GM23248 (cell line): ENCODE data around the gene SLC35G2. TPM values are rescaled to one million over a fixed set of nuclear protein-coding genes. Genes with fewer than 3 reads are reported as not detected.
A peak's percentile ranks its signal among the peaks of the same experiment; 100 is the strongest.

Source experiments
- DNase-seq: peaks from one replicate; pipeline ENCODE4 v3.0.0-alpha.2; 2015
- H2AFZ ChIP-seq: fragments of 200-600 bp; sonication (generic); 2 replicates; pipeline ENCODE4 v1.6.1; 2016; ENCODE audit warnings: antibody characterized with exemption
- H3F3A ChIP-seq: fragments of 200-600 bp; sonication (generic); 2 replicates; pipeline ENCODE4 v1.6.1; 2016; ENCODE audit warnings: mild to moderate bottlenecking, antibody characterized with exemption, mixed run types; ENCODE audit not compliant: insufficient read depth
- H3K27ac ChIP-seq: fragments of 200-600 bp; sonication (generic); 2 replicates; pipeline ENCODE4 v1.5.1; 2016; ENCODE audit warnings: mild to moderate bottlenecking
- H3K27me3 ChIP-seq: fragments of 200-600 bp; sonication (generic); replicated peaks from 2 replicates; pipeline ENCODE4 v1.6.1; 2016; ENCODE audit warnings: mild to moderate bottlenecking; ENCODE audit not compliant: insufficient read depth
- H3K36me3 ChIP-seq: fragments of 200-600 bp; sonication (generic); 2 replicates; pipeline ENCODE4 v1.6.1; 2016; ENCODE audit warnings: low read depth, mild to moderate bottlenecking
- H3K4me1 ChIP-seq: fragments of 200-600 bp; sonication (generic); 2 replicates; pipeline ENCODE4 v1.6.1; 2016; ENCODE audit warnings: mild to moderate bottlenecking; ENCODE audit not compliant: insufficient read depth
- H3K4me2 ChIP-seq: fragments of 200-600 bp; sonication (generic); one replicate; pipeline ENCODE4 v1.6.1; 2016; ENCODE audit warnings: mild to moderate bottlenecking; ENCODE audit not compliant: unreplicated experiment
- H3K4me3 ChIP-seq: fragments of 200-600 bp; sonication (generic); 2 replicates; pipeline ENCODE4 v1.5.1; 2016; ENCODE audit warnings: mild to moderate bottlenecking
- H3K79me2 ChIP-seq: fragments of 200-600 bp; sonication (generic); 2 replicates; pipeline ENCODE4 v1.6.1; 2016; ENCODE audit warnings: mild to moderate bottlenecking; ENCODE audit not compliant: insufficient read depth
- H3K9ac ChIP-seq: fragments of 200-600 bp; sonication (generic); 2 replicates; pipeline ENCODE4 v1.6.1; 2016; ENCODE audit warnings: mild to moderate bottlenecking
- H3K9me2 ChIP-seq: fragments of 200-600 bp; sonication (generic); 2 replicates; pipeline ENCODE4 v1.6.1; 2016; ENCODE audit warnings: mixed run types, mild to moderate bottlenecking, moderate library complexity; ENCODE audit not compliant: insufficient read depth
- H3K9me3 ChIP-seq: fragments of 200-600 bp; sonication (generic); one replicate; pipeline ENCODE4 v1.6.1; 2017; ENCODE audit warnings: low read depth
- H4K20me1 ChIP-seq: fragments of 200-600 bp; sonication (generic); 2 replicates; pipeline ENCODE4 v1.6.0; 2016; ENCODE audit not compliant: insufficient read depth
- EZH2 ChIP-seq: fragments of 200-600 bp; sonication (generic); IDR thresholded peaks from 2 replicates; pipeline ENCODE4 v1.6.1; 2018; ENCODE audit warnings: antibody characterized with exemption, mild to moderate bottlenecking; ENCODE audit not compliant: insufficient read depth, poor library complexity, severe bottlenecking
- EZH2phosphoT487 ChIP-seq: fragments of 200-600 bp; sonication (generic); IDR thresholded peaks from 2 replicates; pipeline ENCODE4 v1.6.1; 2018; ENCODE audit warnings: antibody characterized with exemption, moderate library complexity, mild to moderate bottlenecking, low read depth; ENCODE audit not compliant: insufficient read depth
- WGBS, 2 experiments: methylation state at CpG; one replicate each; pipeline ENCODE4 v1.1.6; 2015 to 2017; ENCODE audit warnings: low lambda C conversion rate in 2 of 2, low coverage in 1 of 2; ENCODE audit errors: missing lambda C conversion rate in 2 of 2; 5-methylcytosine and 5-hydroxymethylcytosine counted together
- in situ Hi-C: fragments of 300-500 bp; cut with MboI; formaldehyde crosslinking; loops from 2 replicates; pipeline ENCODE4 v1.15.0; 2020
- polyA plus RNA-seq: library from polyadenylated mRNA; unstranded; fragments of >200 nt; fragmentation: Nextera tagmentation; extraction: Ambion mirVana; gene quantifications from 2 replicates; pipeline ENCODE4 v1.2.1, GENCODE V29; 2016
- total RNA-seq: library from RNA; depleted of rRNA; stranded (reverse); fragments of >200 nt; shearing (Covaris generic); gene quantifications from 2 replicates; pipeline ENCODE4 v1.2.3, GENCODE V29; 2014

SLC35G2 gene
- total and polyA plus RNA-seq, 2 experiments from 2014 or later: 9.4 to 10.8 TPM

- no peak overlapping the region for H3K4me2 ChIP-seq
- in situ Hi-C loops: no loop called here
Measured at GRCh38 chr3:136804813-136805212, 14.1 kb upstream of the SLC35G2 start.

GRCh38 chr3:136805795-136806194 lies 13.1 kb upstream of the SLC35G2 start:
- H4K20me1 ChIP-seq: no peaks in the 10 kb centered on the region
- peaks cover 11% of the 10 kb centered on the region for H3K4me1 ChIP-seq

More at GRCh38 chr3:136804813-136805212, 14.1 kb upstream of the SLC35G2 start:
- no peak for TF ChIP-seq EZH2phosphoT487
- TF ChIP-seq EZH2: no peak
- H3F3A ChIP-seq: no peaks in the 10 kb centered on the region
- H3K27me3 ChIP-seq: no peaks in the 10 kb centered on the region
- no peak overlapping the region for H3K27ac ChIP-seq
- H3K79me2 ChIP-seq: no peaks in the 10 kb centered on the region
- no peak for DNase-seq
- H3K9me3 ChIP-seq: no peaks in the 10 kb centered on the region
- no peak overlapping the region for H2AFZ ChIP-seq
- no peak overlapping the region for H3K9ac ChIP-seq
- no peak overlapping the region for H3K4me3 ChIP-seq
- H3K9me2 ChIP-seq: no peaks in the 10 kb centered on the region
- no peaks in the 10 kb centered on the region for H4K20me1 ChIP-seq
- no peaks in the 10 kb centered on the region for H3K36me3 ChIP-seq
- H3K4me1 ChIP-seq: peaks cover 11% of the 10 kb centered on the region

DNA sequence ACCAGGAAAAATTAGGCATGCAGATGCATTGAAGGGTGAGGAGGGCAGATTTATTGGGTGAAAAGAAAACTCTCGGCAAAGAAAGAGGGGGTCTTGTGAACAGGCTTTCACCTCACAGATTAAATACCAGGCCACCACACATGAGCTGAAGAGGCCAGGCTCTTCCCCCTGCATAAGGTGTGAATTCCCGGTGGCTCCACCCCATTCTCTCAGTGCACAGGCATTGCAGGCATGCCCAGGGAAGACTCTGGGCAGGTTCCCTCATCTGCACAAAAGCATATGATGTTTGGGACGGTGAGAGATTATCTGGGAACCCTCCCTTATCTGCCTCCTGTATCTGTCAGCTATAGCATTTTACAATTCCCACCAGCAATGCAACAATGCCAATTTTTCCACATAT lies 7.2 kb upstream of the SLC35G2 start:
- WGBS, 2 experiments: 60 to 69% methylated on average over 3 of the region's 3 CpGs
- Histone ChIP-seq H3K9ac (no peak overlapping the region), H3K27me3 (no peaks in the 10 kb centered on the region), H3K9me3 (no peaks in the 10 kb centered on the region), H3F3A (no peaks in the 10 kb centered on the region), H3K4me2 (no peak overlapping the region), H3K27ac (no peak overlapping the region), H4K20me1 (no peaks in the 10 kb centered on the region), H3K4me1 (no peaks in the 10 kb centered on the region), H2AFZ (no peak overlapping the region), H3K79me2 (no peaks in the 10 kb centered on the region), H3K36me3 (no peaks in the 10 kb centered on the region), H3K9me2 (no peaks in the 10 kb centered on the region), H3K4me3 (no peak overlapping the region)
- DNase-seq: no peak
- in situ Hi-C loops: no loop called here
- TF ChIP-seq EZH2phosphoT487 (no peak), EZH2 (no peak)

More at GRCh38 chr3:136805795-136806194, 13.1 kb upstream of the SLC35G2 start:
- H3K4me2 ChIP-seq: no peak overlapping the region
- H3K4me3 ChIP-seq: no peak overlapping the region
- no peaks in the 10 kb centered on the region for H3K27me3 ChIP-seq
- H3K36me3 ChIP-seq: no peaks in the 10 kb centered on the region
- H3K79me2 ChIP-seq: no peaks in the 10 kb centered on the region
- no peak overlapping the region for H3K9ac ChIP-seq
- 67 to 70% methylated on average over 3 of the region's 3 CpGs for WGBS, 2 experiments
- TF ChIP-seq EZH2 (no peak), EZH2phosphoT487 (no peak)
- H3K9me2 ChIP-seq: no peaks in the 10 kb centered on the region
- in situ Hi-C loops: no loop called here
- H3K27ac ChIP-seq: no peak overlapping the region
- no peak for DNase-seq
- H2AFZ ChIP-seq: no peak overlapping the region
- H3F3A ChIP-seq: no peaks in the 10 kb centered on the region
- H3K9me3 ChIP-seq: no peaks in the 10 kb centered on the region

GRCh38 chr3:136817448-136817847 lies 1.5 kb upstream of the SLC35G2 start:
- no peaks in the 10 kb centered on the region for H4K20me1 ChIP-seq
- H3K9me2 ChIP-seq: no peaks in the 10 kb centered on the region
- H3K36me3 ChIP-seq: no peaks in the 10 kb centered on the region
- no peak overlapping the region for H3K4me2 ChIP-seq
- H3K9ac ChIP-seq: no peak overlapping the region
- in situ Hi-C loops: no loop called here
- no peak overlapping the region for H2AFZ ChIP-seq
- 0 out of 2 replicates have a peak, but pooled peaks cover 3% of the 10 kb centered on the region for H3K4me1 ChIP-seq
- DNase-seq: peak; percentile 49
- H3F3A ChIP-seq: peaks cover 12% of the 10 kb centered on the region; the same call in 1 of the 2 replicates
- H3K27me3 ChIP-seq: no peaks in the 10 kb centered on the region
- TF ChIP-seq EZH2phosphoT487: no peak
- TF ChIP-seq EZH2: no peak
- H3K79me2 ChIP-seq: peaks cover 21% of the 10 kb centered on the region
- no peaks in the 10 kb centered on the region for H3K9me3 ChIP-seq
- no peak overlapping the region for H3K27ac ChIP-seq
- H3K4me3 ChIP-seq: no peak overlapping the region
- WGBS, 2 experiments: 11 to 23% methylated on average over 1 of the region's 1 CpG
